HG02798 (cell line): Measurements from ENCODE around the gene FGGY.
A peak's percentile ranks its signal among the peaks of the same experiment; 100 is the strongest.
"Not testable (repeated sequence)": the region's sequence is repeated elsewhere in the genome, so short reads cannot be mapped to it uniquely, and the experiment has no call there.

Experiments
- ATAC-seq: cut with Tn5 transposase; IDR thresholded peaks from one replicate; pipeline ENCODE4 v1.9.1; 2021; ENCODE audit warnings: mild to moderate bottlenecking; ENCODE audit not compliant: unreplicated experiment, poor library complexity

FGGY gene

GRCh38 chr1:59432531-59433439 is 135.9 kb downstream of the FGGY start:
- ATAC-seq, result peak; percentile 97

- ATAC-seq, result no peak
Measured at GRCh38 chr1:59433440-59433813, 136.5 kb downstream of the FGGY start.

GRCh38 chr1:59434336-59434735 is 137.4 kb downstream of the FGGY start:
- ATAC-seq, result no peak

GRCh38 chr1:59436637-59437036 is 139.7 kb downstream of the FGGY start:
- ATAC-seq, result no peak

- no peak for ATAC-seq
Measured at GRCh38 chr1:59438058-59438560, 141.2 kb downstream of the FGGY start.

GRCh38 chr1:59442492-59442891 is 145.6 kb downstream of the FGGY start:
- ATAC-seq, result no peak

GRCh38 chr1:59443310-59443709 is 146.4 kb downstream of the FGGY start:
- no peak for ATAC-seq

GRCh38 chr1:59444520-59444919 is 147.6 kb downstream of the FGGY start:
- no peak for ATAC-seq

- no peak for ATAC-seq
Measured at GRCh38 chr1:59445040-59445439, 148.1 kb downstream of the FGGY start.

GRCh38 chr1:59446257-59446901 is 149.5 kb downstream of the FGGY start:
- no peak for ATAC-seq

GRCh38 chr1:59452026-59452425 is 155.1 kb downstream of the FGGY start:
- no peak for ATAC-seq

- ATAC-seq, result no peak
Measured at GRCh38 chr1:59452559-59452958, 155.7 kb downstream of the FGGY start.

GRCh38 chr1:59453297-59453968 is 156.5 kb downstream of the FGGY start:
- ATAC-seq, result no peak

- no peak for ATAC-seq
Measured at GRCh38 chr1:59455206-59455605, 158.3 kb downstream of the FGGY start.

GRCh38 chr1:59457786-59458185 is 160.9 kb downstream of the FGGY start:
- no peak for ATAC-seq

GRCh38 chr1:59458884-59459283 is 162.0 kb downstream of the FGGY start:
- ATAC-seq, result no peak

- ATAC-seq, result not testable (repeated sequence)
Measured at GRCh38 chr1:59462942-59463341, 166.0 kb downstream of the FGGY start.

- not testable (repeated sequence) for ATAC-seq
Measured at GRCh38 chr1:59465478-59465877, 168.6 kb downstream of the FGGY start.

- no peak for ATAC-seq
Measured at GRCh38 chr1:59468828-59469428, 172.0 kb downstream of the FGGY start.

- not testable (repeated sequence) for ATAC-seq
Measured at GRCh38 chr1:59471991-59472570, 175.2 kb downstream of the FGGY start.
